Ascending aorta (tissue), 2 donors: ENCODE measurements around the gene ZNF423. TPM values are rescaled to one million over a fixed set of nuclear protein-coding genes. Genes with fewer than 3 reads are reported as not detected.
A peak's percentile ranks its signal among the peaks of the same experiment; 100 is the strongest.

Source experiments
- DNase-seq, 2 donors: peaks; one replicate each; pipeline ENCODE4 v3.0.0-alpha.2; 2019; ENCODE audit warnings: low spot score in 2 of 2
- H3K27ac ChIP-seq, 2 donors: fragments of 200-600 bp; sonication (generic); one replicate each; pipeline ENCODE4 v1.5.1; 2016 to 2017; ENCODE audit warnings: mild to moderate bottlenecking in 1 of 2
- H3K27me3 ChIP-seq: fragments of 200-600 bp; sonication (generic); one replicate; pipeline ENCODE4 v1.5.1; 2017
- H3K36me3 ChIP-seq, 2 donors: fragments of 200-600 bp; sonication (generic); one replicate each; pipeline ENCODE4 v1.5.1; 2016
- H3K4me1 ChIP-seq, 2 donors: fragments of 200-600 bp; sonication (generic); one replicate each; pipeline ENCODE4 v1.5.1; 2016 to 2017; ENCODE audit warnings: mild to moderate bottlenecking in 1 of 2
- H3K4me3 ChIP-seq, 2 donors: fragments of 200-600 bp; sonication (generic); one replicate each; pipeline ENCODE4 v1.5.1; 2016 to 2017; ENCODE audit warnings: mild to moderate bottlenecking in 1 of 2
- H3K9me3 ChIP-seq, 2 donors: fragments of 200-600 bp; sonication (generic); one replicate each; pipeline ENCODE4 v1.5.1; 2016
- CTCF ChIP-seq, 3 experiments: fragments of 200-600 bp in 2 of 3; fragments of 450-650 bp in 1 of 3; sonication (generic) in 2 of 3; IDR thresholded peaks; one replicate each; pipeline ENCODE4 v1.5.1; 2016 to 2019; ENCODE audit warnings: antibody characterized with exemption in 3 of 3, mild to moderate bottlenecking in 1 of 3, moderate library complexity in 1 of 3
- intact Hi-C: fragments of 100-400 bp; cut with DNase I; formaldehyde crosslinking; loops from one replicate; pipeline ENCODE4 v1.15.1; 2023
- total RNA-seq: library from RNA; depleted of rRNA; stranded (reverse); fragments of >200 nt; gene quantifications from one replicate; pipeline ENCODE4 v1.1.0, GENCODE V29; 2016

The ZNF423 gene
- total RNA-seq, 1 donor from 2014 or later = 42.9 TPM

GRCh38 chr16:49657736-49658465, 198.0 kb downstream of the ZNF423 start:
- Histone ChIP-seq H3K27me3 (no peaks in the 10 kb centered on the region), H3K9me3 (no peaks in the 10 kb centered on the region), H3K27ac (no peak overlapping the region), H3K4me3 (no peak overlapping the region), H3K4me1 (peaks cover under 1 to 7% of the 10 kb centered on the region in 2 donors), H3K36me3 (no peaks in the 10 kb centered on the region)
- intact Hi-C loops = no loop called here
- TF ChIP-seq CTCF (IDR thresholded peaks at IDR 0.05) = no peak
- no peak for DNase-seq

GRCh38 chr16:49654425-49654824, 201.5 kb downstream of the ZNF423 start:
- Histone ChIP-seq H3K36me3 (no peaks in the 10 kb centered on the region), H3K27me3 (no peaks in the 10 kb centered on the region), H3K27ac (no peak overlapping the region), H3K4me3 (no peak overlapping the region), H3K9me3 (no peaks in the 10 kb centered on the region), H3K4me1 (peaks cover 2 to 8% of the 10 kb centered on the region in 2 donors)
- no peak for TF ChIP-seq CTCF (IDR thresholded peaks at IDR 0.05)
- intact Hi-C loops = loop anchor here (5.0 kb wide), 1 partner anchor 43 kb away; no protein-coding TSS in a partner anchor
- DNase-seq = no peak

GRCh38 chr16:49653577-49653976, 202.3 kb downstream of the ZNF423 start:
- no peaks in the 10 kb centered on the region for H3K36me3 ChIP-seq
- intact Hi-C loops = loop anchor here (5.0 kb wide), 1 partner anchor 44 kb away; no protein-coding TSS in a partner anchor
- peaks cover 0 to 5% of the 10 kb centered on the region in 2 donors for H3K9me3 ChIP-seq
- no peak overlapping the region for H3K27ac ChIP-seq
- no peak overlapping the region for H3K4me3 ChIP-seq
- TF ChIP-seq CTCF (IDR thresholded peaks at IDR 0.05) = no peak
- peaks cover 2 to 8% of the 10 kb centered on the region in 2 donors for H3K4me1 ChIP-seq
- no peaks in the 10 kb centered on the region for H3K27me3 ChIP-seq
- DNase-seq = no peak

- Histone ChIP-seq H3K27me3 (no peaks in the 10 kb centered on the region), H3K4me1 (peaks cover 2 to 8% of the 10 kb centered on the region in 2 donors), H3K4me3 (peak overlapping the region in 1 of 2 donors; percentile 47), H3K27ac (peak overlapping the region in 1 of 2 donors; percentile 66), H3K36me3 (no peaks in the 10 kb centered on the region), H3K9me3 (peaks cover 0 to 9% of the 10 kb centered on the region in 2 donors)
- TF ChIP-seq CTCF (IDR thresholded peaks at IDR 0.05) = no peak
- no peak for DNase-seq
- intact Hi-C loops = loop anchor here (5.0 kb wide), 1 partner anchor 44 kb away; no protein-coding TSS in a partner anchor
Observed at GRCh38 chr16:49653173-49653570, 202.7 kb downstream of the ZNF423 start.

GRCh38 chr16:49652456-49653172, 203.3 kb downstream of the ZNF423 start:
- DNase-seq = peak in 1 of 2 donors; percentile 82
- no peak for TF ChIP-seq CTCF (IDR thresholded peaks at IDR 0.05)
- Histone ChIP-seq H3K36me3 (no peaks in the 10 kb centered on the region), H3K27me3 (no peaks in the 10 kb centered on the region), H3K4me3 (peak overlapping the region in 1 of 2 donors; percentile 47), H3K9me3 (peaks cover 0 to 14% of the 10 kb centered on the region in 2 donors), H3K27ac (peak overlapping the region; percentile 66 to 70), H3K4me1 (peaks cover 2 to 8% of the 10 kb centered on the region in 2 donors)
- intact Hi-C loops = loop anchor here (5.0 kb wide), 1 partner anchor 45 kb away; no protein-coding TSS in a partner anchor
